Hepatocyte (in vitro differentiated cells): Measurements from ENCODE around the gene CCDC150. TPM values are rescaled to one million over a fixed set of nuclear protein-coding genes. Genes with fewer than 3 reads are reported as not detected.
"Not testable (repeated sequence)": the region's sequence is repeated elsewhere in the genome, so short reads cannot be mapped to it uniquely, and the experiment has no call there.

Experiments used
- DNase-seq: peaks from one replicate; pipeline ENCODE4 v3.0.0-alpha.2; 2016; ENCODE audit warnings: low spot score
- H2AFZ ChIP-seq: fragments of 200-600 bp; sonication (generic); 2 replicates; pipeline ENCODE4 v1.6.0; 2016; ENCODE audit warnings: antibody characterized with exemption, mild to moderate bottlenecking
- H3K27ac ChIP-seq: fragments of 200-600 bp; sonication (generic); 2 replicates; pipeline ENCODE4 v1.5.1; 2016; ENCODE audit warnings: mild to moderate bottlenecking
- H3K27me3 ChIP-seq: fragments of 200-600 bp; sonication (generic); 2 replicates; pipeline ENCODE4 v1.6.1; 2016
- H3K36me3 ChIP-seq: fragments of 200-600 bp; sonication (generic); replicated peaks from 2 replicates; pipeline ENCODE4 v1.5.1; 2016; ENCODE audit warnings: low read depth; ENCODE audit not compliant: insufficient read depth
- H3K4me1 ChIP-seq: fragments of 200-600 bp; sonication (generic); 2 replicates; pipeline ENCODE4 v1.5.1; 2016; ENCODE audit warnings: mild to moderate bottlenecking, moderate library complexity; ENCODE audit not compliant: insufficient read depth
- H3K4me2 ChIP-seq: fragments of 200-600 bp; sonication (generic); 2 replicates; pipeline ENCODE4 v1.6.0; 2016
- H3K4me3 ChIP-seq: fragments of 200-600 bp; sonication (generic); 2 replicates; pipeline ENCODE4 v1.5.1; 2016; ENCODE audit warnings: mild to moderate bottlenecking
- H3K79me2 ChIP-seq: fragments of 200-600 bp; sonication (generic); 2 replicates; pipeline ENCODE4 v1.6.0; 2017; ENCODE audit warnings: mild to moderate bottlenecking
- H3K9me2 ChIP-seq: fragments of 200-600 bp; sonication (generic); replicated peaks from 2 replicates; pipeline ENCODE4 v1.6.0; 2017; ENCODE audit warnings: mild to moderate bottlenecking; ENCODE audit not compliant: insufficient read depth
- H3K9me3 ChIP-seq: fragments of 200-600 bp; sonication (generic); 2 replicates; pipeline ENCODE4 v1.5.1; 2016; ENCODE audit warnings: low read depth, mild to moderate bottlenecking
- H4K20me1 ChIP-seq: fragments of 200-600 bp; sonication (generic); 2 replicates; pipeline ENCODE4 v1.6.0; 2016; ENCODE audit warnings: mild to moderate bottlenecking; ENCODE audit not compliant: insufficient read depth, poor library complexity, severe bottlenecking
- CTCF ChIP-seq: fragments of 200-600 bp; sonication (generic); IDR thresholded peaks from 2 replicates; pipeline ENCODE4 v1.5.1; 2016; ENCODE audit warnings: antibody characterized with exemption, mild to moderate bottlenecking; ENCODE audit not compliant: poor library complexity
- EZH2 ChIP-seq: fragments of 200-600 bp; sonication (generic); IDR thresholded peaks from 2 replicates; pipeline ENCODE4 v1.6.1; 2016; ENCODE audit warnings: antibody characterized with exemption, mild to moderate bottlenecking, borderline replicate concordance
- EZH2phosphoT487 ChIP-seq: fragments of 200-600 bp; sonication (generic); IDR thresholded peaks from one replicate; pipeline ENCODE4 v1.6.1; 2018; ENCODE audit warnings: antibody characterized with exemption, mild to moderate bottlenecking, low read depth, moderate library complexity; ENCODE audit not compliant: unreplicated experiment, severe bottlenecking
- WGBS: methylation state at CpG from one replicate; pipeline ENCODE4 v1.1.6; 2016; ENCODE audit warnings: low lambda C conversion rate; ENCODE audit errors: missing lambda C conversion rate; 5-methylcytosine and 5-hydroxymethylcytosine counted together
- polyA plus RNA-seq: library from polyadenylated mRNA; unstranded; fragments of >200 nt; fragmentation: Nextera tagmentation; extraction: Ambion mirVana; gene quantifications from 2 replicates; pipeline ENCODE4 v1.2.1, GENCODE V29; 2016
- total RNA-seq: library from RNA; depleted of rRNA; stranded (reverse); fragments of >200 nt; gene quantifications from 2 replicates; pipeline ENCODE4 v1.2.3, GENCODE V29; 2014

Gene CCDC150
- total and polyA plus RNA-seq, 2 experiments from 2014 or later: 6.2 to 6.6 TPM

- Histone ChIP-seq H3K4me1 (no peaks in the 10 kb centered on the region), H3K4me2 (no peak overlapping the region), H3K27ac (no peak overlapping the region), H3K9me3 (no peaks in the 10 kb centered on the region), H3K79me2 (no peaks in the 10 kb centered on the region), H4K20me1 (no peaks in the 10 kb centered on the region), H3K27me3 (no peaks in the 10 kb centered on the region), H3K4me3 (no peak overlapping the region), H3K36me3 (no peaks in the 10 kb centered on the region), H3K9me2 (no peaks in the 10 kb centered on the region), H2AFZ (no peak overlapping the region)
- 19% methylated on average over 3 of the region's 3 CpGs for WGBS
- DNase-seq: peak; percentile 28
- no peak for TF ChIP-seq EZH2phosphoT487
- TF ChIP-seq CTCF: no peak
- TF ChIP-seq EZH2: no peak
Observed at GRCh38 chr2:196607073-196607472, 32.4 kb upstream of the CCDC150 start.

- H3K4me1 ChIP-seq, DNase-seq, H3K79me2 ChIP-seq, H3K4me2 ChIP-seq, H4K20me1 ChIP-seq, H3K9me2 ChIP-seq, H2AFZ ChIP-seq, H3K4me3 ChIP-seq, H3K36me3 ChIP-seq, H3K9me3 ChIP-seq, H3K27ac ChIP-seq, H3K27me3 ChIP-seq: not testable (repeated sequence)
- 78% methylated on average over 5 of the region's 5 CpGs for WGBS
Observed at GRCh38 chr2:196607896-196608295, 31.6 kb upstream of the CCDC150 start.

GRCh38 chr2:196609806-196610205 is 29.7 kb upstream of the CCDC150 start:
- Histone ChIP-seq H3K9me3 (no peaks in the 10 kb centered on the region), H3K36me3 (no peaks in the 10 kb centered on the region), H3K27ac (no peak overlapping the region), H3K27me3 (no peaks in the 10 kb centered on the region), H3K4me1 (no peaks in the 10 kb centered on the region), H4K20me1 (no peaks in the 10 kb centered on the region), H3K4me2 (no peak overlapping the region), H2AFZ (no peak overlapping the region), H3K9me2 (no peaks in the 10 kb centered on the region), H3K4me3 (no peak overlapping the region), H3K79me2 (no peaks in the 10 kb centered on the region)
- 96% methylated on average over 2 of the region's 2 CpGs for WGBS
- no peak for TF ChIP-seq CTCF
- no peak for TF ChIP-seq EZH2
- no peak for TF ChIP-seq EZH2phosphoT487
- no peak for DNase-seq

GRCh38 chr2:196610796-196611195 is 28.7 kb upstream of the CCDC150 start:
- Histone ChIP-seq H2AFZ (no peak overlapping the region), H3K4me3 (no peak overlapping the region), H3K27me3 (no peaks in the 10 kb centered on the region), H4K20me1 (no peaks in the 10 kb centered on the region), H3K27ac (no peak overlapping the region), H3K9me2 (no peaks in the 10 kb centered on the region), H3K79me2 (no peaks in the 10 kb centered on the region), H3K4me1 (no peaks in the 10 kb centered on the region), H3K9me3 (no peaks in the 10 kb centered on the region), H3K4me2 (no peak overlapping the region), H3K36me3 (no peaks in the 10 kb centered on the region)
- no peak for TF ChIP-seq EZH2phosphoT487
- no peak for TF ChIP-seq EZH2
- TF ChIP-seq CTCF: no peak
- WGBS: 87% methylated on average over 3 of the region's 3 CpGs
- no peak for DNase-seq
